ENCODE results near the gene GRK3.

Gene GRK3

DNA sequence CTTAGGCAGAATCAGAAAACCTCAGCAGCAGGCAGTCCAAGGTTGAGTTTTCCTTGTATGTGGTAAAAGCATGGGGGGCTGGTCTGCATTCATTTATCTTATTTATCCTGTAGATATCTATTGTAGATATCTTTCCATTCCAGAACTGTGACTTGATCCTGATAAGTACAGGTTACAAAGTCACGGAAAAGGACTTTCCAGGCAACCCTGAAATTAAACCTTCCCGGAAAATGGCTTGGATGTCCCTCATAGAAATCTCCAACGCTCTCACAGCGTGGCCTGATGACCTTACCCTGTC is 128.7 kb downstream of the GRK3 start:
- no peaks in the 10 kb centered on the region for H3K9me2 ChIP-seq (ENCODE audit: low read depth, low read length)
- no peak overlapping the region for H3K9ac ChIP-seq (ENCODE audit: low read length)
- H3K4me3 ChIP-seq (ENCODE audit: low read depth, low read length, poor library complexity, severe bottlenecking), result no peak overlapping the region
- no peaks in the 10 kb centered on the region for H4K20me1 ChIP-seq (ENCODE audit: insufficient read depth, low read length)
- H3K4me2 ChIP-seq (ENCODE audit: low read length), result no peak overlapping the region
- H3F3A ChIP-seq (ENCODE audit: insufficient read depth, low read length), result no peaks in the 10 kb centered on the region
- no peak overlapping the region for H2AFZ ChIP-seq (ENCODE audit: low read length)
- H3K27me3 ChIP-seq (ENCODE audit: insufficient read depth, low read length), result no peaks in the 10 kb centered on the region
- H3K9me3 ChIP-seq (ENCODE audit: low read length), result no peaks in the 10 kb centered on the region
- no peak overlapping the region for H3K27ac ChIP-seq (ENCODE audit: low read depth, low read length, poor library complexity, severe bottlenecking)
- H3K36me3 ChIP-seq (ENCODE audit: insufficient read depth, low read length), result no peaks in the 10 kb centered on the region
- H3K4me1 ChIP-seq (ENCODE audit: insufficient read depth, low read length, severe bottlenecking), result no peaks in the 10 kb centered on the region
- TF ChIP-seq, protein P1, sequence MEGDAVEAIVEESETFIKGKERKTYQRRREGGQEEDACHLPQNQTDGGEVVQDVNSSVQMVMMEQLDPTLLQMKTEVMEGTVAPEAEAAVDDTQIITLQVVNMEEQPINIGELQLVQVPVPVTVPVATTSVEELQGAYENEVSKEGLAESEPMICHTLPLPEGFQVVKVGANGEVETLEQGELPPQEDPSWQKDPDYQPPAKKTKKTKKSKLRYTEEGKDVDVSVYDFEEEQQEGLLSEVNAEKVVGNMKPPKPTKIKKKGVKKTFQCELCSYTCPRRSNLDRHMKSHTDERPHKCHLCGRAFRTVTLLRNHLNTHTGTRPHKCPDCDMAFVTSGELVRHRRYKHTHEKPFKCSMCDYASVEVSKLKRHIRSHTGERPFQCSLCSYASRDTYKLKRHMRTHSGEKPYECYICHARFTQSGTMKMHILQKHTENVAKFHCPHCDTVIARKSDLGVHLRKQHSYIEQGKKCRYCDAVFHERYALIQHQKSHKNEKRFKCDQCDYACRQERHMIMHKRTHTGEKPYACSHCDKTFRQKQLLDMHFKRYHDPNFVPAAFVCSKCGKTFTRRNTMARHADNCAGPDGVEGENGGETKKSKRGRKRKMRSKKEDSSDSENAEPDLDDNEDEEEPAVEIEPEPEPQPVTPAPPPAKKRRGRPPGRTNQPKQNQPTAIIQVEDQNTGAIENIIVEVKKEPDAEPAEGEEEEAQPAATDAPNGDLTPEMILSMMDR (IDR thresholded peaks at IDR 0.05; ENCODE audit: low read length), result no peak
- TF ChIP-seq EZH2 (IDR thresholded peaks at IDR 0.05; ENCODE audit: borderline replicate concordance, low read length), result no peak
- no peaks in the 10 kb centered on the region for H3K79me2 ChIP-seq (ENCODE audit: insufficient read depth, low read length)

DNA sequence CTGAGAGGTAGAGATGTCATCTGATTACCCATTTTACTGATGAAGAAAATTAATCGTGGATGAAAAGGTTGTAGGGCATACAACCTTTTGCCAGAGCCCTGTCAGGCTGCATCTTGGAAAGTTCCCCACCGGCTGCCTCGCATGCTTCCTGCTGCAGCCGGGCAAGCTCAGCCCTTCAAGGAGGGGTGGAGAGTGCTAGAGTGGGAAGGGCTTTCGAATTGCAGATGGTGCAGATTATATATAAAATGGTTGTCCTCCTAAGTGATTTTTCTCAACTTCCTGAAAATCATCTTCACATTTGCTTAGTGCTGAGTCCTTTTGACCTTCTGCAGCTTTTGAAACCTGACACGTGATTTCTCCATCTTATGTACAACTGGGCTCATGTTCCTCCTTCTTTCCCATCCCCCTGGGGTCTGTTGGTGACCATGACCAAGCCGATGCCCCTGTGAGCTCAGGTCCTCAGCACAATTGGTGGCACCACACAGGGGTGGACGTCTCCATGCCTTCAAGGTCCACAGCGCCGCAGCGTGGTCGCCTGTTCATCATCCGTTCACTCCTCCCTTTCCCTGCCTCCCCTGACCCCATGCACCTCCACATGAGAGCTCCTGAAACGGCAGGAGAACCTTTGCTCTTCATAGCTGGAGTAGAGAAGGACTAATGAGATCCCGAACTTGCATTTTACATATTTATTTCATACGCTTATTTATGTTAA is 129.9 kb downstream of the GRK3 start:
- H3K36me3 ChIP-seq (ENCODE audit: insufficient read depth, low read length), result no peaks in the 10 kb centered on the region
- no peaks in the 10 kb centered on the region for H4K20me1 ChIP-seq (ENCODE audit: insufficient read depth, low read length)
- no peak overlapping the region for H3K4me3 ChIP-seq (ENCODE audit: low read depth, low read length, poor library complexity, severe bottlenecking)
- H2AFZ ChIP-seq (ENCODE audit: low read length), result no peak overlapping the region
- no peaks in the 10 kb centered on the region for H3K4me1 ChIP-seq (ENCODE audit: insufficient read depth, low read length, severe bottlenecking)
- H3K9me3 ChIP-seq (ENCODE audit: low read length), result no peaks in the 10 kb centered on the region
- H3K9ac ChIP-seq (ENCODE audit: low read length), result no peak overlapping the region
- TF ChIP-seq EZH2 (IDR thresholded peaks at IDR 0.05; ENCODE audit: borderline replicate concordance, low read length), result no peak
- TF ChIP-seq, protein P1 (IDR thresholded peaks at IDR 0.05; ENCODE audit: low read length), result no peak
- no peaks in the 10 kb centered on the region for H3F3A ChIP-seq (ENCODE audit: insufficient read depth, low read length)
- no peak overlapping the region for H3K27ac ChIP-seq (ENCODE audit: low read depth, low read length, poor library complexity, severe bottlenecking)
- H3K27me3 ChIP-seq (ENCODE audit: insufficient read depth, low read length), result no peaks in the 10 kb centered on the region
- H3K9me2 ChIP-seq (ENCODE audit: low read depth, low read length), result no peaks in the 10 kb centered on the region
- no peaks in the 10 kb centered on the region for H3K79me2 ChIP-seq (ENCODE audit: insufficient read depth, low read length)
- no peak overlapping the region for H3K4me2 ChIP-seq (ENCODE audit: low read length)

DNA sequence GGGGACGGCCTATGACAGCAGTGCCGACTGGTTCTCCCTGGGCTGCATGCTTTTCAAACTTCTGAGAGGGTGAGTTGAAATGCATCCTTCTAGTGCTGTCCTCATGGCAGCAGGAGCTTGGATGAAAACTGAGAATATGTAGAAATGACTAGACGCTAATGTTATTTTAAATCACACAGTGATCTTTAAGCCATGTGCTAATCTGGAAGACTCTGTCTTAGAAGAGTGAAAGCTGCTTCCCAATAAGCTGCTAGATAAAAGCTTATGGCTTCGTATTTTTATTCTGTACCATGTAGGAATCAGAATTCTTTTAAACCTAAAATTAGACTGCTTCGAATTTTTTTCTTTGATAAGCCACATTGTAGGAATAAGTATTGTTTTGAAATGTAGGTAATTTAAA is 130.7 kb downstream of the GRK3 start:
- TF ChIP-seq, protein P1 (IDR thresholded peaks at IDR 0.05; ENCODE audit: low read length), result no peak
- TF ChIP-seq EZH2 (IDR thresholded peaks at IDR 0.05; ENCODE audit: borderline replicate concordance, low read length), result no peak
- no peaks in the 10 kb centered on the region for H4K20me1 ChIP-seq (ENCODE audit: insufficient read depth, low read length)
- H3K9me3 ChIP-seq (ENCODE audit: low read length), result no peaks in the 10 kb centered on the region
- no peak overlapping the region for H3K4me2 ChIP-seq (ENCODE audit: low read length)
- H3K27me3 ChIP-seq (ENCODE audit: insufficient read depth, low read length), result no peaks in the 10 kb centered on the region
- no peak overlapping the region for H3K27ac ChIP-seq (ENCODE audit: low read depth, low read length, poor library complexity, severe bottlenecking)
- H3K4me3 ChIP-seq (ENCODE audit: low read depth, low read length, poor library complexity, severe bottlenecking), result no peak overlapping the region
- H3K36me3 ChIP-seq (ENCODE audit: insufficient read depth, low read length), result no peaks in the 10 kb centered on the region
- H3F3A ChIP-seq (ENCODE audit: insufficient read depth, low read length), result no peaks in the 10 kb centered on the region
- H3K79me2 ChIP-seq (ENCODE audit: insufficient read depth, low read length), result no peaks in the 10 kb centered on the region
- H3K4me1 ChIP-seq (ENCODE audit: insufficient read depth, low read length, severe bottlenecking), result no peaks in the 10 kb centered on the region
- H3K9ac ChIP-seq (ENCODE audit: low read length), result no peak overlapping the region
- no peak overlapping the region for H2AFZ ChIP-seq (ENCODE audit: low read length)
- no peaks in the 10 kb centered on the region for H3K9me2 ChIP-seq (ENCODE audit: low read depth, low read length)
